HG02840 (cell line): Measurements from ENCODE around the gene BTBD9.

Experiments used
- ATAC-seq: cut with Tn5 transposase; IDR thresholded peaks from one replicate; pipeline ENCODE4 v1.9.1; 2021; ENCODE audit warnings: mild to moderate bottlenecking, moderate library complexity, moderate number of reproducible peaks; ENCODE audit not compliant: unreplicated experiment, low FRiP score

BTBD9 gene

DNA sequence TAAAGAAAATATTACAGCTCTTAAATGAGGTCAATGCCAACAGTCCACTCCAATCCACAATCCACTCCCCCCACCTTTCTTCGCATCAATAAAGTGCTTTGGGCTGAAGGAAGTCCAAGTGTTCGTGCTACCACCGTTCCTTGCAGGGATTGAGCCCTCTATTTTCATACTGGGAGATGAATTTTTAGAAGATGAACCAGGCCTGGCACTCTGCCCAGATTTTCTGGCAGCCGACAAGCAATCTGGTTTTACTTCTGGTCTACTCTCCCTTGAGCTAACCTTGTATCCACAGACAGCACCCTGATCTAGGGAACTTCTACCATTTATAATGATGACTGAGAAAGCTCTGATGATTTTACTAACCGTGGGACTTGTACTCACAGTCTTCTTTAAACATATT, 72.3 kb downstream of the BTBD9 start:
- no peak for ATAC-seq

DNA sequence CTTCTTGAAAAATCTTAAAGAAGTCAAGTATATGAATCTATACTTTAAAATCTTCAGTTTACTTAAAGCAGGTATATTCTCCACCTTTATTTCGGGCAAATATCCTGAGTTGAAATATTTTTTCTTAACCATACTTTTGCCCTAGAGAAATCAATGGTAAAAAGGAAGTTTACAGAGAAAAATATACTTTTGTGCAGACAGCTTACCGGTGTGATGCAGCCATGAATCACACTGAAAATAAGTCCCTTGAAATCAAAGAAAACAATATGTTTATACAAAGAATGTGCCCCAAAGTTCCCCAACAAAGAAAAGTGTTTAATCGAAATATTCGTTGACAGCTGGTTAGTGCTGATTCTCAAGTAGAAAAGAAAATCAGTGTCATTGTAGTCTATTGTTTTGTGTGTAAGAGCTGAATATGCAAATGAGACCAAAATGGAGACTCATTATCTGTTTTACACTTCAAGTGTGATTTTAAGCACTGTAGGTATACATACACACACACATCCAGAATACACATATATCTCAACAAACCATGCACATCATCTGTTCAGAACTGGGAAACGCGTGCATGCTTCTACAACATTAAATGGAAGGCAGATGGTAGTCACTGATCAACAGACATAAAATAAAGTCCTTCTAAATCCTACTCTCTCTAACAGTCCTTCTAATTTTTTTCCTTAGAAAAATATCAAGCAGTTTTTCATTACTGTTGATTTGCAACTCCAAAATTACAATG, 73.3 kb downstream of the BTBD9 start:
- ATAC-seq = no peak

DNA sequence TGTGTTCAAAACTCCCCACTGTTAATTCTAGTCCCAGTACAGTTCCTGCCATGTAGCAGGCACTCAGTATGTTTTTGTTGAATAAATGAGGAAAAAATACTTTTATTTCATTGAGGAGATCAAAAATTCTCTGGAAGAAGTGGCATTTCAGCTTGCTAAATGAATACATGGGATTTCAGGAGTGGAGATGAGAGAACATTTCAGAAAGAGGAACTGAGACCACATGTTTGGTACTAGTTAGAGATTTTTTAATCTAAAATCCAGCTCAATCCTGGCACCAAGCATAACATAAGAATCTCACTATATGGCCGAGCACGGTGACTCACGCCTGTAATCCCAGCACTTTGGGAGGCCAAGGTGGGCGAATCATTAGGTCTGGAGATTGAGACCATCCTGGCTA, 75.4 kb downstream of the BTBD9 start:
- ATAC-seq = no peak

DNA sequence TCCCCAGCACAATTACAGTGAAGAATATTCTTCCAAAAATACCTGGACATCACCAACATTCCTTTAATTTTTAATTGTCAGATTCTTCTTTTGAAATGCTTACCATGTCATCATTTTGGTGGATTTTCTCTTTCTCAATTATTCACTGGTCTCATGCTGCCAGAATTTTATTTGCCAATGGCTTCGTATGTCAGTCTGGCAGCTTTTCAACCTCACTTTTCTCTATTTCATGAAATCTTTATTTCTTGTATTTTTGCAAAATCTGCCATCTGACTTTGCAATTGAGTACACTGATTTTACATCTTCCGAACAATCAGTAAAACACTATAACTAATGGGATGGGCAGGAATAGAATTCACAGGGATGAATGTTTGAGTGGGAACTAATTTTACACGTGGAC, 84.1 kb downstream of the BTBD9 start:
- no peak for ATAC-seq

DNA sequence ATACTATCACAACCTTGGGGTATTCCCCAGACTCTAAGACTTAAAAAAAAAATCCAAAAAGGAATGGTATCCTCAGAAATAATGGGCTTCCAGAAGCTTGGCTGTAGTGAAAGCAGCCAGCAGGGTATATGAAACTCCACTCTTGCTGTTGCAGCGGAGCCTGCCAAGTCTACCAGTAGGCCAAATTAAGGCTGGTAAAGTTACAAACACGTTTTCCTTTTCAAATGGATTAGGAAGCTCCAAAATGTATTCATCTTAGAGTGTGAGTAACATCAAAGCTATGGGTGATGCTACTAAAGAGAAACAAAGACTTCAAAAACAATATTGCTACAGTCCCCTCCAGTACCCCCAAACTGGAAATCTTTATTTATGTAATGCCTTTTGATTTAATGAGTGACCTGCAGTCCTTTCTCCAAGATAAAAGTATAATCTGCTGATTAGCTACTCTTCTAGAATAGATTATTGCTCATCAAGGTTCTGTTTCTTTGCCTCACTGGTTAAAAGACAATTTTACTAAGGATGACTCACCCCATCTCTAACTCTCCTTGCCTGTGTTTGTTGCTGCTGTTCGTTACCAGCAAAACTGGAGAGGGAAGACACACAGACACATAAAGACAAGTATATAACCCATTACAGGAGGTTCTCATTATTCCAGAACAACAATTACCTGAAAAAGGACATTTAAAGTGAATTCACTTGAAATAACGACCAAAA, 84.9 kb downstream of the BTBD9 start:
- no peak for ATAC-seq

DNA sequence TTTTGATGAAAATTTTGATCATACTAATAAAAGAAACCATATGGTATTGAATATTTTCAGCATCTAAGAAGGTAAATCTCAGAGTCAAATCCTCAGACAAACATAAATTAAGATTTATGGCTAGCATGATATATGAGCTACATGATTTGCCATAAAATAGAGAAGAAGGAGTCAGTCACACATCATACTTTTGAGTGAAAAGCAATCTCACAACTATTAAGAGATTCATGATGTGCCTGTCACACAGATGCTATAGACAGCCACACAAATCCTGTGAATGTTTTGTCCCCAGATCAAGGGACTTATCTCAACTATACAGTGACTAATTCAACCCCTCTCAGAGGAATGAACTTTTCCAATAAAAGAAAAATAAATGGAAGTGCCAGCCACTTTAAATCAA, 85.7 kb downstream of the BTBD9 start:
- no peak for ATAC-seq

DNA sequence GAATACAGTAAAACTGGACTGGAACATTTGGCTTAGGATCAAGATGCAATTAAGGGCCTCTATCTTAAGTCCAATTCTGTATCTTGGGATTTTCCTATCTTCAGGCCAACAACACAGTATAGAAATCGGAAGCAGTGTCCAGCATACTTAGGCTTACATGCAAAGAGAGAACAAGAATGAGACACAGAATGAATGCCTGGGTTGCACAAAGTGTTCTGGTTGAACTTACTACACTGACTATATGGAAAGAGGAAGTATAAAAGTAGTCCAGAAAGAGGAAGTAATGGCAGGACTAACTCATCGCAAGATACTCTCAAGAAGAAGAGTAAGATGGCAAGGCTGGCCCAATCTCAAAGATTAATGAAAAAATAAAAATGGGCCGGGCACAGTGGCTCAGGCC, 87.6 kb downstream of the BTBD9 start:
- ATAC-seq = no peak

DNA sequence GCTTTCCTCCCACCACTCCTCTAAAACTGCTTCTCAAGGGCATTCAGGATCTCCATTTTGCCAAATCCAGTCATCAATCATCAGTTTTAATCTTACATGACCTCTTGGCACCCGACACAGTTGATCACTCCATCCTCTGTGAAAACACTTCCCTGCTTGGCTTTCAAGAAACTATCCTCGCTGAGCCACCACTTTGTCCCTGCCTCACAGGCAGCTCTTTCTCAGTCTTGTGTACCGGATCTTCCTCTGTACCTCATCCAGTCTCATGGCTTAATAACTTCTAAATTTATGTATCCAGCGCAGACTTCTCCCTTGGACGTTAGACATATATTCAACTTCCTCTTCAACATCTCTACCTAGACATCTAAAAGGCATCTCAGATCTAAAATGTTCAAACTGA, 89.9 kb downstream of the BTBD9 start:
- ATAC-seq = no peak

DNA sequence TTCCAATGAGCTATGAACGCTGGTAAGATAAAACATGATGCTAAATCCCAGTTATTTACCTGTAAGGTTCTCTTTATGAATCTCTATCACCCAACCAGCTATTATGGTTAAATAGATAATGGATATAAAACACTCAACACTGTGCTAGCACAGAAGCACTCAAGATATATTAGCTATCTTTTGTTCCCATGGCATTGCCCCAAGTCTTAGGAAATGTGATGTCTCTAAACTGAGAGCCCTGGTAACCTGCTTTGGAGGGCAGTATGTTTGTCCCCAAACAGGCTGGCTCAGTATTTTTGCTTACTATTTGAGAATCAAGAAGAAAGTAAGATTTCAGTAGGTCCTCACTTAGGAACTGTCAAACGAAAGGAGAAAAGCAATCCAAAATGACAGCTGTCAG, 90.5 kb downstream of the BTBD9 start:
- no peak for ATAC-seq

DNA sequence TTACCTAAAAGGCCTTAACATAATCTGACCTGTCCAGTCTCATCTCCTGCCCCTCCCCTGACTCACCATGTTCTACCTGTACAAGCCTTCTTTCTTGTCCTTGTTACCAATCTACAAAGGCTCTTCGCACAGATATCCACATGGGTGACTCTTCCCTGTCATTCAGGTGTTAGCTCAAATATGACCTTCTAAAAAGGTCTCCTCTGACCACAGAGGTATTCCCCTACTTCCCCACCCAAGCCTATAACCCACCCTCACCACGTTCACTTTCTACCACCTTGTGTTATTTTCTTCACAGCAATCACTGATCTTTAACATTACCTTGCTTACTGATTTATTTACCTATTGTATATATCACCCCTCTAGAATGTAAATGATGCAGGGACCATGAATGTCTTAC, 96.7 kb downstream of the BTBD9 start:
- no peak for ATAC-seq

DNA sequence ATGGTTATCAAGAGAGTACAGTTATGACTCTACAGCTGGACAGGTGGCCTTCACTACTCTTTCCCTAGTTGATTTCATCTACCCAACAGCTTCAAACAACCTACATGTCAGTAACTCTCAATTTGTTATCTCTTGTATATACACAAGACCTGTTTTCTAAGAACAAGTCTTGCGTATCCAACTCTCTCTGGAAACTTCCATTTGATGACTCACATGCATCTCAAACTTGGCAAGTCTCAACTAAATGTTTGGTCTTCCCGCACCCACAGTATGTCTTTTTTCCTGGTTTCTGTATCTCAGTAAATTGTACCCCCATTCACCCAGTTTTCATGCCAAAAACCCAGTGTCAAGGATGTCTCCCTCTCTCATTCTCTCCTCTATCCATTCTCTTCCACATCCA, 97.7 kb downstream of the BTBD9 start:
- ATAC-seq = no peak

DNA sequence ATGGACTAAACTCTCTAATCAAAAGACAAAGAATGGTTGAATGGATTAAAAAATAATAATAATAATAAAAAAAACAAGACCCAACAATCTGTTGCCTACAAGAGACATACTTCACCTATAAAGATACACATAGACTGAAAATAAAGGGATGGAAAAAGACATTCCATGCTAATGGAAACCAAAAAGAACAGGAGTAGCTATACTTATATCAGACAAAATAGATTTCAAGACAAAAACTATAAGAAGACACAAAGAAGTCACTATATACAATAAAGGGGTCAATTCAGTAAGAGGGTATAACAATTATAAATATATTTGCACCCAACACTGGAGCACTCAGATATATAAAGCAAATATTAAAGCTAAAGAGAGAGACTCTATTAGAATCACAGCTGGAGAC, 106.7 kb downstream of the BTBD9 start:
- no peak for ATAC-seq

DNA sequence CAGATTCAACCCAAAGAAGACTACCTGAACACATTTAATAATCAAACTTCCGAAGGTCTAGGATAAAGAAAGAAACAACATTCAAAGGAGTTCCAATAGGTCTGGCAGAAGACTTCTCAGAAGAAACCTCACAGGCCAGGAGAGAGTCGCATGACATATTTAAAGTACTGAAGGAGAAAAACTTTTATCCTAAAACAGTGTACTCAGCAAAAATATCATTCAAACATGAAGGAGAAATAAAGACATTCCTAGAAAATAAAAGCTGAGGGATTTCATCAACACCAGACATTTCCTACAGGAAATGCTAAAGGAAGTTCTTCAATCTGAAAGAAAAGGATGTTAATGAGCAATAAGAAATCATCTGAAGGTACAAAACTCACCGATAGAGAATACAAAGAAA, 108.6 kb downstream of the BTBD9 start:
- no peak for ATAC-seq

DNA sequence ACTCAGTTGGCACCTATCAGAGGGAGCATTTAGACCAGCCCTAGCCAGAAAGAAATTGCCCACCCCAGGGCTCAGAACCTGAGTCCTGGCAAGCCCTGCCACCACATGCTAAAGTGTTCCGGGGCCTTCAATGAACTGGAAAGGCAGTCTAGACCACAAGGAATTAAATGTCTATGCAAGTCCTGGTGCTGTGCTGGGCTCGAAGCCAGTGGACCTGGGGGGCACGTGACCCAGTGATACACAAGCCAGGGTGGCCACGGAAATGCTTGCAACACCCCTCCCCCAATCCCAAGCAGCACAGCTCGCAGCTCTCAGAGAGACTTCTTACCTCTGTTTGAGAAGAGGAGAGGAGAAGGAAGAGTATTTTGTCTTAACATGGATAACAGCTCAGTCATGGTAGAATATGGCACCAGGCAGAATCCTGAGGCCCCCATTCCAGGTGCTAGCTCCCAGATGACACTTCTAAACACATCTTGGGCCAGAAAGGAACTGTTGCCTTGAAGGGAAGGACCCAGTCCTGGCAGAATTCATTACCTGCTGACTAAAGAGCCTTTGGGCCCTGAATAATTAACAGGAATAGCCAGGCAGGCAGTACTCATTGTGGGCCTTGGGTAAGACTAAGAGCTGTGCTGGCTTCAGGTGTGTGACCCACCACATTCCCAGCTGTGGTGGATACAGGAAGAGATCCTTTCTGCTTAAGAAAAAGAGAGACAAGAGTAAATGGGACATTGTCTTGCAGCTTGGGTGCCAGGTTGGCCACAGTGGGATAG, 111.3 kb downstream of the BTBD9 start:
- no peak for ATAC-seq

DNA sequence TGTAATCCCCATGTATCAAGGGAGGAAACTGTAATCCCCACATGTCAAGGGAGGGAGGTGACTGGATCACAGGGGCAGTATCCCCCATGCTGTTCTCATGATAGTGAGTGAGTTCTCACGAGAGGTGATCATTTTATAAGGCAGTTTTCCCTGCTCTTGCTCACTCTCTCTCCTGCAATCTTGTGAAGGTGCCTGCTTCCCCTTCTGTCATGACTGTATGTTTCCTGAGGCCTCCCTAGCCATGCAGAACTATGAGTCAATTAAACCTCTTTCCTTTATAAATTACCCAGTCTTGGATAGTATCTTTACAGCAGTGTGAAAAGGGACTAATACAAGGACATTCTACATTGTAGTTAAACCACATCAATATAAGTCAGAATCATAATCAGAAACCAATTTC, 112.4 kb downstream of the BTBD9 start:
- ATAC-seq = no peak

DNA sequence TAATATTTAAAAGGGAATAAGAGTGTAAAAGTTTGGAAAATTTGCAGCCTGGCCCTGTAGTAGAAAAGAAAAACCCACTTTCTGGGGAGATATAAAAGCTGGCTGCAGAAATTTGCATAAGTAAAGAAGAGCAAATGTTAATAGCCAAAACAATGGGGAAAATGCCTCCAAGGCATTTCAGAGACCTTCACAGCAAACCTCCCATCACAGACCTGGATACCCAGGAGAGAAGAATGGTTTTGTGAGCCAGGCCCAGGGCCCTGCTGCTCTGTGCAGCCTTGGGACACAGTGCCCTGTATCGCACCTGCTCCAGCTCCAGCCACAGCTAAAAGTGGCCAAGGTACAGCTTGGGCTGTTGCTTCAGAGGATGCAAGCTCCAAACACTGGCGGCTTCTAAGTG, 113.8 kb downstream of the BTBD9 start:
- ATAC-seq = no peak

DNA sequence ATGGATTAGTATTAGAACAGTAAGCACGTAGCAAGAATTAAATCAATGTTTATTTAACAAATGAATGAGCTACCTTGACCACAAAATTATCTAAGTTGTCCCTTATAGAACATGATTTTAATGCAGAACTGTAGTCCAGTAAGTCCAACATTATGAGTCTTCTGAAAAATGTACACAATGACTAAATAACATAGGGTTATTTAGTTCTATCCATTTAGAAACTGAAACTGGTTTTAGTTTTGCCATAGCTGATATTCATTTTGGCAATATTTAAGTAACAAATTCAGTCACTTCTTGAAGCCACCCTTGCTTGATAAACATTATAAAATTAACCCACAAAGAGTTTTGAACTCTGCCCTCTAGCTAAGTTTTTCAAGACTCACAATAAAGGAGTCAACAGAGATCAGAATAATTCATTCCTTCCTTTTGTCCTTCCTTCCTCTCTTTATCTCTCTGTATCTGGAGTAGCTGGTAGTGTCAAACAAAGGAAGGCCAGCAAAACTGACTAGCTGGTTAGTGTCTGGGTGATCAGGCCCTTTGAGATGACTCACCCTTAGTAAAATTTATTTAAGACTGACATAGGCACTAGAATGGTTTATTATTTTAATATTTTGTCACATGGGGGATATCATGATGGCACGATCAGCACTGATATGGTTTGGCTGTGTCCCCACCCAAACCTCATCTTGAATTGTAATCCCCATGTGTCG, 115.1 kb downstream of the BTBD9 start:
- no peak for ATAC-seq

DNA sequence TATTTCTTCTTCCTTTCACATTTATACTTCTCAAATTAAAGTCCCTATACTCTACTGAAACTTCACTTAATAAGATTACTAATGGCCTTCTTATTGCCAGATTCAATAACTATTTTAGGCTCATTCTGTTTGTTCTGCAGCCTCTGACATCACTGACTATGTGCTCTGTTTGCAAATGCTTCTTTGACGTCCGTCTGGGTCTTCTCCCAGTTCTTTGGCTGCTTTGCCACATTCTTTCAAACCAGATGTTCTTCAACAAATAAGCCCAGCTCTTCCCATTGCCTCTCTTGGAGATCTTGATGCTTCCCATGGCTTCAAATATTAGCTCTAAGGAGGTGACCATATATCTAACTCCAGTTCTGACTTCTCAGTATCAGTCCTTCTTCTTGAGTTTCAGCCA, 117.4 kb downstream of the BTBD9 start:
- ATAC-seq = no peak

DNA sequence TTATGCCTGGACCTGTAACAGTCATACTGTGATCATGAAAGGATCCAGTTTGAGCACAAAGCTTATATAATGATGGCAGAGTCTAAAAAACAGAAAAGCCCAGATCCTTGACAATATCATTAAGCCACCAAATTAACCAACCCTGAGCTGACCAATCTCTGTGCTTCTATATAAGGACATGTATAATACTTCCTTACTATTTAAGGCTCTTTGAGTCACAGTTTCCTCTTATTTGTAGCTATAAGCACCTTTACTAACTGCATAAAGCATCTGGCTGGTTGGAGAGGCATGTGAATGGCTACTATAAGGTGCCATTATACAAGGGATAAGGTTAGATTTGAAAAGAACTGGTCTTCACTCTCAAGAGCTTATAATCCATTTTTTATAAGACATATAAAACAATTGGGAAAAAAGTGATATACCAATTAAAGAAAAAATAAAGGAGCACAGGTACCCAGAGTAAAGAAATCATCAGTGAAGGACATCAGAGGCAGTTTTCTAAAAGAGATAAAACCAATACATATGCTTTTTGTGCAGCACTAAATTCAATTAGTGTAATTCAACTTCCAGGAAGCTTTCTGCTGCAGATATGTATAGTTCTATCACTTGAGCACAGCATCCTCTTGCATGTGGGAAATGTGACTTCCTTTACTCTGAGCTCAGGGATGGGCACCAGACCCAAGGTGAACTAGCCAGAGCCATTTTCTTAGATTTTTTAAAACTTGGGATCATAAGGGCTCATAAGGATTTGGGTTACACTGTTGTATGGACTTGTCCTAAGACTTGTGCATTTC, 121.0 kb downstream of the BTBD9 start:
- no peak for ATAC-seq

DNA sequence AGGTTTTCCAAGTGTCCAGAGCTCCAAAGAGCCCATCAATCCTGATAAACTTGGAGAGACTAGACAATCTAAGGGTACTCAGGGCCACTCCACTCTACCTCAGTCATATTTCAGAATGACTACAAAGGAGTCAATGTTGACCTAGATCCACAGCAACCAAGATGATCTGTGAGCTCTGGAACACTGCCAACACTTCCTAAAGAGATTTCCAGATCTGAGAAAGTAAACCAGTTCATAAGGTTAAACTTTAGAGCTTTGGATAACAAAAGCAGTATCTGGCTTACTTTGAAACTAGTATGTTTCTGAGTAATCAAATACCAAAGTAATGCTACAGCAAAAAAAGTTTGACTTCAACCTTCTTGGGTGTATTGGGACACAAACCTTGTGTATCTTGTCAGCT, 122.7 kb downstream of the BTBD9 start:
- ATAC-seq = no peak
